ENCODE results near the gene SV2C. TPM values are rescaled to one million over a fixed set of nuclear protein-coding genes. Genes with fewer than 3 reads are reported as not detected.

SV2C gene
- total RNA-seq, 1 experiment from 2014 or later: 0.09 TPM

DNA sequence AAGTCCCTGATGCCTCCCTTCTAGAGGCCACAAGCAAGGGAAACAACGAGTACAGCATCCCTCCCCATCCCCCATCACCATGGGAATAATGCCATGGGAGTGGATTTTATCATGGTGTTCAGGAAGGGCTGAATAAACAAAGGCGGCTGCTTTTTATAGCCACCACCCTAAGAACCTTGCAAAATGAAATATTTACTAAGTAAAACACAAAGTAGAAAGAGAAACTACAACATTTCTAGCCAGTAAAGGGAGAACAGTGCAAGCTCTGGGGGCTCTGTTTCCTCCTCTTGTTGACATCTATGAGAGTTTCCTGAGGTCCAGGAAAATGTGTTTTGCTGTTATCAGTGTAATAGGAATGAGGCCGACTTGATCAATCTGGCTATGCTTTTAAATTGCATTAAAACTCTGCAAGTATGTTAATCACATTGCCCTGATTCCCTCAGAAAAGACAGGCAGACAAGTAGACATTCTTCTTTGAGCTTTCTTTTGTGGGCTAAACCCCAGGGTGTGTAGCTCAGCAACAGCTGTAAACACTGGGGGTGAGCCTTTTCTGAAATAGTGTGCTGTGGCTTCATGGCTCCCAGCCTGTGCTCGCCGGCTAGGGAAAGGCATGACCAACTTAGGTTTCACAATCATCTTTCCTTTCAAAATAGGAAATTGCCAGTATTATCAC is 31.1 kb downstream of the SV2C start (continued):
- TF ChIP-seq, protein P1, sequence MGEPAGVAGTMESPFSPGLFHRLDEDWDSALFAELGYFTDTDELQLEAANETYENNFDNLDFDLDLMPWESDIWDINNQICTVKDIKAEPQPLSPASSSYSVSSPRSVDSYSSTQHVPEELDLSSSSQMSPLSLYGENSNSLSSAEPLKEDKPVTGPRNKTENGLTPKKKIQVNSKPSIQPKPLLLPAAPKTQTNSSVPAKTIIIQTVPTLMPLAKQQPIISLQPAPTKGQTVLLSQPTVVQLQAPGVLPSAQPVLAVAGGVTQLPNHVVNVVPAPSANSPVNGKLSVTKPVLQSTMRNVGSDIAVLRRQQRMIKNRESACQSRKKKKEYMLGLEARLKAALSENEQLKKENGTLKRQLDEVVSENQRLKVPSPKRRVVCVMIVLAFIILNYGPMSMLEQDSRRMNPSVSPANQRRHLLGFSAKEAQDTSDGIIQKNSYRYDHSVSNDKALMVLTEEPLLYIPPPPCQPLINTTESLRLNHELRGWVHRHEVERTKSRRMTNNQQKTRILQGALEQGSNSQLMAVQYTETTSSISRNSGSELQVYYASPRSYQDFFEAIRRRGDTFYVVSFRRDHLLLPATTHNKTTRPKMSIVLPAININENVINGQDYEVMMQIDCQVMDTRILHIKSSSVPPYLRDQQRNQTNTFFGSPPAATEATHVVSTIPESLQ (CRISPR knock-in tag; IDR thresholded peaks at IDR 0.05): no peak
- TF ChIP-seq, protein P2, sequence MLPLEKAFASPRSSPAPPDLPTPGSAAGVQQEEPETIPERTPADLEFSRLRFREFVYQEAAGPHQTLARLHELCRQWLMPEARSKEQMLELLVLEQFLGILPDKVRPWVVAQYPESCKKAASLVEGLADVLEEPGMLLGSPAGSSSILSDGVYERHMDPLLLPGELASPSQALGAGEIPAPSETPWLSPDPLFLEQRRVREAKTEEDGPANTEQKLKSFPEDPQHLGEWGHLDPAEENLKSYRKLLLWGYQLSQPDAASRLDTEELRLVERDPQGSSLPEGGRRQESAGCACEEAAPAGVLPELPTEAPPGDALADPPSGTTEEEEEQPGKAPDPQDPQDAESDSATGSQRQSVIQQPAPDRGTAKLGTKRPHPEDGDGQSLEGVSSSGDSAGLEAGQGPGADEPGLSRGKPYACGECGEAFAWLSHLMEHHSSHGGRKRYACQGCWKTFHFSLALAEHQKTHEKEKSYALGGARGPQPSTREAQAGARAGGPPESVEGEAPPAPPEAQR (CRISPR knock-in tag; IDR thresholded peaks at IDR 0.05): no peak
- TF ChIP-seq JAZF1 (CRISPR knock-in tag; IDR thresholded peaks at IDR 0.05): no peak

DNA sequence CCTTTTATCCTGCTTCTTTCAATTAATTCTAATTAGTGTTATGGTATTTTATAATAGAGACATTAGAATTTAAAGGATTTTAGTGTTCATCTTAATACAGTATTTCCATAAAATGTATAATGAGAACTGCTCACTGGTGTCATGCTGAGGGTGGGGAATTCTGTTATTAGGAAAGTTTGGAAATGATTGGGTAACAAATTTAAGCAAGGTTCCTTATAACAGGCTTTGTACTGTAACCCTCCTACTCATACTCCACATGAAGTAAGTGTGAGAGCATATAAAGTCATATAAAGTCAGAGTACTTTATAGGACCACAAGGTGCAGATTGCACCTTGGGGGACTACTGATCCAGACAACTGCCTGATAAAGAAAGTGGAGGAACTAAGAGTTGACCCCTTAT is 42.2 kb downstream of the SV2C start:
- Mint-ChIP-seq H3K4me1 (no peaks in the 10 kb centered on the region), H3K9me3 (no peaks in the 10 kb centered on the region), H3K4me3 (no peak overlapping the region), H3K27ac (no peak overlapping the region), H3K36me3 (no peaks in the 10 kb centered on the region), H3K27me3 (ENCODE audit: low read depth) (no peaks in the 10 kb centered on the region; the same call in 1 of the 2 replicates)
- ATAC-seq (no peak), DNase-seq (ENCODE audit: low spot score) (no peak)
- CTCF ChIA-PET: no interaction called here
- TF ChIP-seq EMX1 (CRISPR knock-in tag; IDR thresholded peaks at IDR 0.05) (no peak), ZNF263 (CRISPR knock-in tag; IDR thresholded peaks at IDR 0.05; ENCODE audit: low read depth) (no peak), ZNF423 (CRISPR knock-in tag; IDR thresholded peaks at IDR 0.05) (no peak), GTF2I (CRISPR knock-in tag; conservative IDR thresholded peaks at IDR 0.05) (no peak), IRF2 (CRISPR knock-in tag; IDR thresholded peaks at IDR 0.05; ENCODE audit: borderline replicate concordance, low read depth) (no peak), ZNF121 (CRISPR knock-in tag; IDR thresholded peaks at IDR 0.05) (no peak), OVOL2 (CRISPR knock-in tag; IDR thresholded peaks at IDR 0.05; ENCODE audit: borderline replicate concordance) (no peak), NFE2L1 (CRISPR knock-in tag; IDR thresholded peaks at IDR 0.05) (no peak), NR3C1 (CRISPR knock-in tag; conservative IDR thresholded peaks at IDR 0.05; ENCODE audit: low read depth) (no peak)
- TF ChIP-seq, protein P3, sequence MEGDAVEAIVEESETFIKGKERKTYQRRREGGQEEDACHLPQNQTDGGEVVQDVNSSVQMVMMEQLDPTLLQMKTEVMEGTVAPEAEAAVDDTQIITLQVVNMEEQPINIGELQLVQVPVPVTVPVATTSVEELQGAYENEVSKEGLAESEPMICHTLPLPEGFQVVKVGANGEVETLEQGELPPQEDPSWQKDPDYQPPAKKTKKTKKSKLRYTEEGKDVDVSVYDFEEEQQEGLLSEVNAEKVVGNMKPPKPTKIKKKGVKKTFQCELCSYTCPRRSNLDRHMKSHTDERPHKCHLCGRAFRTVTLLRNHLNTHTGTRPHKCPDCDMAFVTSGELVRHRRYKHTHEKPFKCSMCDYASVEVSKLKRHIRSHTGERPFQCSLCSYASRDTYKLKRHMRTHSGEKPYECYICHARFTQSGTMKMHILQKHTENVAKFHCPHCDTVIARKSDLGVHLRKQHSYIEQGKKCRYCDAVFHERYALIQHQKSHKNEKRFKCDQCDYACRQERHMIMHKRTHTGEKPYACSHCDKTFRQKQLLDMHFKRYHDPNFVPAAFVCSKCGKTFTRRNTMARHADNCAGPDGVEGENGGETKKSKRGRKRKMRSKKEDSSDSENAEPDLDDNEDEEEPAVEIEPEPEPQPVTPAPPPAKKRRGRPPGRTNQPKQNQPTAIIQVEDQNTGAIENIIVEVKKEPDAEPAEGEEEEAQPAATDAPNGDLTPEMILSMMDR (IDR thresholded peaks at IDR 0.05): no peak
- TF ChIP-seq, protein P4, sequence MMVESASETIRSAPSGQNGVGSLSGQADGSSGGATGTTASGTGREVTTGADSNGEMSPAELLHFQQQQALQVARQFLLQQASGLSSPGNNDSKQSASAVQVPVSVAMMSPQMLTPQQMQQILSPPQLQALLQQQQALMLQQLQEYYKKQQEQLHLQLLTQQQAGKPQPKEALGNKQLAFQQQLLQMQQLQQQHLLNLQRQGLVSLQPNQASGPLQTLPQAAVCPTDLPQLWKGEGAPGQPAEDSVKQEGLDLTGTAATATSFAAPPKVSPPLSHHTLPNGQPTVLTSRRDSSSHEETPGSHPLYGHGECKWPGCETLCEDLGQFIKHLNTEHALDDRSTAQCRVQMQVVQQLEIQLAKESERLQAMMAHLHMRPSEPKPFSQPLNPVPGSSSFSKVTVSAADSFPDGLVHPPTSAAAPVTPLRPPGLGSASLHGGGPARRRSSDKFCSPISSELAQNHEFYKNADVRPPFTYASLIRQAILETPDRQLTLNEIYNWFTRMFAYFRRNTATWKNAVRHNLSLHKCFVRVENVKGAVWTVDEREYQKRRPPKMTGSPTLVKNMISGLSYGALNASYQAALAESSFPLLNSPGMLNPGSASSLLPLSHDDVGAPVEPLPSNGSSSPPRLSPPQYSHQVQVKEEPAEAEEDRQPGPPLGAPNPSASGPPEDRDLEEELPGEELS (CRISPR knock-in tag; IDR thresholded peaks at IDR 0.05): no peak
- TF ChIP-seq, protein P5, sequence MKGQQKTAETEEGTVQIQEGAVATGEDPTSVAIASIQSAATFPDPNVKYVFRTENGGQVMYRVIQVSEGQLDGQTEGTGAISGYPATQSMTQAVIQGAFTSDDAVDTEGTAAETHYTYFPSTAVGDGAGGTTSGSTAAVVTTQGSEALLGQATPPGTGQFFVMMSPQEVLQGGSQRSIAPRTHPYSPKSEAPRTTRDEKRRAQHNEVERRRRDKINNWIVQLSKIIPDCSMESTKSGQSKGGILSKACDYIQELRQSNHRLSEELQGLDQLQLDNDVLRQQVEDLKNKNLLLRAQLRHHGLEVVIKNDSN (CRISPR knock-in tag; IDR thresholded peaks at IDR 0.05): no peak
- TF ChIP-seq, protein P6, sequence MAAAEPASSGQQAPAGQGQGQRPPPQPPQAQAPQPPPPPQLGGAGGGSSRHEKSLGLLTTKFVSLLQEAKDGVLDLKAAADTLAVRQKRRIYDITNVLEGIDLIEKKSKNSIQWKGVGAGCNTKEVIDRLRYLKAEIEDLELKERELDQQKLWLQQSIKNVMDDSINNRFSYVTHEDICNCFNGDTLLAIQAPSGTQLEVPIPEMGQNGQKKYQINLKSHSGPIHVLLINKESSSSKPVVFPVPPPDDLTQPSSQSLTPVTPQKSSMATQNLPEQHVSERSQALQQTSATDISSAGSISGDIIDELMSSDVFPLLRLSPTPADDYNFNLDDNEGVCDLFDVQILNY (CRISPR knock-in tag; IDR thresholded peaks at IDR 0.05): no peak
- TF ChIP-seq, protein P7, sequence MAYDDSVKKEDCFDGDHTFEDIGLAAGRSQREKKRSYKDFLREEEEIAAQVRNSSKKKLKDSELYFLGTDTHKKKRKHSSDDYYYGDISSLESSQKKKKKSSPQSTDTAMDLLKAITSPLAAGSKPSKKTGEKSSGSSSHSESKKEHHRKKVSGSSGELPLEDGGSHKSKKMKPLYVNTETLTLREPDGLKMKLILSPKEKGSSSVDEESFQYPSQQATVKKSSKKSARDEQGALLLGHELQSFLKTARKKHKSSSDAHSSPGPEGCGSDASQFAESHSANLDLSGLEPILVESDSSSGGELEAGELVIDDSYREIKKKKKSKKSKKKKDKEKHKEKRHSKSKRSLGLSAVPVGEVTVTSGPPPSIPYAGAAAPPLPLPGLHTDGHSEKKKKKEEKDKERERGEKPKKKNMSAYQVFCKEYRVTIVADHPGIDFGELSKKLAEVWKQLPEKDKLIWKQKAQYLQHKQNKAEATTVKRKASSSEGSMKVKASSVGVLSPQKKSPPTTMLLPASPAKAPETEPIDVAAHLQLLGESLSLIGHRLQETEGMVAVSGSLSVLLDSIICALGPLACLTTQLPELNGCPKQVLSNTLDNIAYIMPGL (CRISPR knock-in tag; IDR thresholded peaks at IDR 0.05): no peak
- TF ChIP-seq, protein P8, sequence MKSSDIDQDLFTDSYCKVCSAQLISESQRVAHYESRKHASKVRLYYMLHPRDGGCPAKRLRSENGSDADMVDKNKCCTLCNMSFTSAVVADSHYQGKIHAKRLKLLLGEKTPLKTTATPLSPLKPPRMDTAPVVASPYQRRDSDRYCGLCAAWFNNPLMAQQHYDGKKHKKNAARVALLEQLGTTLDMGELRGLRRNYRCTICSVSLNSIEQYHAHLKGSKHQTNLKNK (CRISPR knock-in tag; IDR thresholded peaks at IDR 0.05): no peak
- TF ChIP-seq, protein P9, sequence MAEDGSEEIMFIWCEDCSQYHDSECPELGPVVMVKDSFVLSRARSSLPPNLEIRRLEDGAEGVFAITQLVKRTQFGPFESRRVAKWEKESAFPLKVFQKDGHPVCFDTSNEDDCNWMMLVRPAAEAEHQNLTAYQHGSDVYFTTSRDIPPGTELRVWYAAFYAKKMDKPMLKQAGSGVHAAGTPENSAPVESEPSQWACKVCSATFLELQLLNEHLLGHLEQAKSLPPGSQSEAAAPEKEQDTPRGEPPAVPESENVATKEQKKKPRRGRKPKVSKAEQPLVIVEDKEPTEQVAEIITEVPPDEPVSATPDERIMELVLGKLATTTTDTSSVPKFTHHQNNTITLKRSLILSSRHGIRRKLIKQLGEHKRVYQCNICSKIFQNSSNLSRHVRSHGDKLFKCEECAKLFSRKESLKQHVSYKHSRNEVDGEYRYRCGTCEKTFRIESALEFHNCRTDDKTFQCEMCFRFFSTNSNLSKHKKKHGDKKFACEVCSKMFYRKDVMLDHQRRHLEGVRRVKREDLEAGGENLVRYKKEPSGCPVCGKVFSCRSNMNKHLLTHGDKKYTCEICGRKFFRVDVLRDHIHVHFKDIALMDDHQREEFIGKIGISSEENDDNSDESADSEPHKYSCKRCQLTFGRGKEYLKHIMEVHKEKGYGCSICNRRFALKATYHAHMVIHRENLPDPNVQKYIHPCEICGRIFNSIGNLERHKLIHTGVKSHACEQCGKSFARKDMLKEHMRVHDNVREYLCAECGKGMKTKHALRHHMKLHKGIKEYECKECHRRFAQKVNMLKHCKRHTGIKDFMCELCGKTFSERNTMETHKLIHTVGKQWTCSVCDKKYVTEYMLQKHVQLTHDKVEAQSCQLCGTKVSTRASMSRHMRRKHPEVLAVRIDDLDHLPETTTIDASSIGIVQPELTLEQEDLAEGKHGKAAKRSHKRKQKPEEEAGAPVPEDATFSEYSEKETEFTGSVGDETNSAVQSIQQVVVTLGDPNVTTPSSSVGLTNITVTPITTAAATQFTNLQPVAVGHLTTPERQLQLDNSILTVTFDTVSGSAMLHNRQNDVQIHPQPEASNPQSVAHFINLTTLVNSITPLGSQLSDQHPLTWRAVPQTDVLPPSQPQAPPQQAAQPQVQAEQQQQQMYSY (CRISPR knock-in tag; IDR thresholded peaks at IDR 0.05): no peak
- POLR2A ChIA-PET: no interaction called here
